Measurements from ENCODE around the gene GHRHR.

The GHRHR gene

DNA sequence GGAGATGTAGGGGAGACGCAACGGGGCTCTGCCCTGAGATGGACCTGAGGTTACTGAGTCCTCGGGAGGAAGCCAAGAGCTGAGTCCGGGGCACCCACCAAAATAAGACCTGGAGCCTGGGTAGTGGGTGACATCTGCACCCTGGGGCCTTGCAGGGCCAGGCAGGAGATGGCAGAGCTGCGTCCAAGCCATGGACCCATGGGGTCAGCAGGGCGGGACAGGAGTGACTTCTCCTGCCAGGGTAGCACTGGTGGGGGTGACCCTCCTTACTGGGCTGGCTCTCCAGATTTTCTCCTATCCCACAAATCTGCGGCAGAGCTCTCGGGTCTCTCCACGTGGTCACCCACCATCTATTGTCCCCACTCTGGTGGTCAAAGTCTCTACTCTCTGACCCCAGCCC lies 2.1 kb downstream of the GHRHR start:
- in situ Hi-C loops (cut with MboI; ENCODE audit: low sequenced_read_pairs), result no loop called here

DNA sequence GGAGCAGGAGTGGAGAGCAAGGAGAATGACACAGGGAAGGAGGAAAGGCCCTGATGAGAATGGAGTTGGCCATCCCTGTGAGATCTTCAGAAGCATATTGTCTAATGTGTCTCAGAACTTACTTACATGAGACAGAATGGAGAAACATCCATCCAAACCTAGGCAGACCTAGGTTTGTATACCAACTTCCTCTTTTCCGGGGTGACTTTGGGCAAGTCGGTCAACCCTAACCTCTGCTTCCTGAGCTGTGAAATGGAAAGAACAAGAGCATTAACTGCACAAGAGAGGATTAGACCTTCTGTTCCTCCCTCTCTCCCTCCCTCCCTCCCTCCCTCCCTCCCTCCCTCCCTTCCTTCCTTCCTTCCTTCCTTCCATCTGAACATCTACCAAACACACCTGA lies 4.5 kb downstream of the GHRHR start:
- in situ Hi-C loops (cut with MboI; ENCODE audit: low sequenced_read_pairs), result no loop called here

DNA sequence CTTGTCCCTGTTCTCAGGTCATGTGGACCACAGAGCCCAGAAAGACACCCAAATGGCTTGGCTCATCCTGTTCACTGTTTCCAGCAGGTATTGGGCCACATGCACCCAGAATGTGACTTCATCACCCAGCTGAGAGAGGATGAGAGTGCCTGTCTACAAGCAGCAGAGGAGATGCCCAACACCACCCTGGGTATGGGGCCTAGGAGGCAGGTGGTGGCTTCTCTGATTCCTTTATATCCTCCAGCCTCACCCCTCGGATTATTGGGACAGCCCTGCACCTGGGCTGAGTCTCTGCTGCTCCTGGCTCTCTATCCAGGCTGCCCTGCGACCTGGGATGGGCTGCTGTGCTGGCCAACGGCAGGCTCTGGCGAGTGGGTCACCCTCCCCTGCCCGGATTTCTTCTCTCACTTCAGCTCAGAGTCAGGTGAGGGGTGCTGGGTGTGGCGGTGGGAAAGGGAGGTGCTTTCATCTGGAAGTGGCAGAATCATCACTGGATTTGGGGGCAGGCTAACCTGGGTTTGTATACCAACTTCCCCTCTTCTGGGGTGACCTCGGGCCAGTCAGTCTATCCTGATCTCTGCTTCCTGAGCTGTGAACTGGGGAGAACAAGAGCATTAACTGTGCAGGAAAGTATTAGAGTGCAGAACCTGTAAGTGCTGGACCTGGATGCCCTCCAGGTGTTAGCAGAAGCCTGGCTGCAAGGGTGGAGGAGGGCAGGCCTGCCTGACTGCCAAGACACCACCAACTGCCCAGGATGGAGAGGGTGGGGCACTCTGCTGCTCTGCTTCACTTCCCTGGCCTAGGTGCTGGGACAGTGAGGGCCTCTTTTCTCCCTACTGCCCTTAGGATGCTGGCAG lies 5.2 kb downstream of the GHRHR start:
- in situ Hi-C loops (cut with MboI; ENCODE audit: low sequenced_read_pairs), result no loop called here

DNA sequence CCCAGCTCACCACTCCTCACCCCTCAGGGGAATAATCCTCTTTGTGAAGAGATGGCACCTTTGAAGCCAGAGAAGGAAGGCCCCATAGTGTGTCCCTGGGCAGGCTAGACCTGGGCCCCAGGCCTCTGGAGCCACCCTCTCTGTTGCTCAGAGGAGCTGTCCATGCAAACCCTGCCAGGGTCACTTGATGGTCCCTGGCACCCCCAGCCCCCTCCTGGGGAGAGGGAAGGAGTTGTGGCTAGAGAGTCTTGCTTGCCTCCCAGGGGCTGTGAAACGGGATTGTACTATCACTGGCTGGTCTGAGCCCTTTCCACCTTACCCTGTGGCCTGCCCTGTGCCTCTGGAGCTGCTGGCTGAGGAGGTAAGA lies 5.8 kb downstream of the GHRHR start:
- in situ Hi-C loops (cut with MboI; ENCODE audit: low sequenced_read_pairs), result no loop called here

DNA sequence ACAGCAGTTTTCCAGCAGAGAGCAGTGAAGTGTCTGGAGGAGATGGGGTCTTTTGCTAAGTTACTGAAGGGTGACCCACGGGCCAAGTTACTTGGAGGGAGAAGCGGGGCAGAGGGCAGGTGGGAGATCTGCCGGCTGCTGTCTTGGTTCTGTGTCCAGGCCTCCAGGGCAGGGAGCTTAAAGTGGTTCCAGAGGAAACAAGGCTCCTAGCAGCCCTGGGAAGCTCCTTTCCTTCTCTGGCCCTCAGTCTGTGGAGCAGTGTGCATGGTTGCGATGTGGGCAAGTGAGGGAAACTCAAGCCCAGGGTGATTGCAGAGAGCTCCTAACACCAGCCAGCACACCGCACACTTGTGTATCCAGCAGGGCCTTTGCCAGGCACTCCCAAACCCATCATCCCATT lies 6.3 kb downstream of the GHRHR start:
- in situ Hi-C loops (cut with MboI; ENCODE audit: low sequenced_read_pairs), result no loop called here

DNA sequence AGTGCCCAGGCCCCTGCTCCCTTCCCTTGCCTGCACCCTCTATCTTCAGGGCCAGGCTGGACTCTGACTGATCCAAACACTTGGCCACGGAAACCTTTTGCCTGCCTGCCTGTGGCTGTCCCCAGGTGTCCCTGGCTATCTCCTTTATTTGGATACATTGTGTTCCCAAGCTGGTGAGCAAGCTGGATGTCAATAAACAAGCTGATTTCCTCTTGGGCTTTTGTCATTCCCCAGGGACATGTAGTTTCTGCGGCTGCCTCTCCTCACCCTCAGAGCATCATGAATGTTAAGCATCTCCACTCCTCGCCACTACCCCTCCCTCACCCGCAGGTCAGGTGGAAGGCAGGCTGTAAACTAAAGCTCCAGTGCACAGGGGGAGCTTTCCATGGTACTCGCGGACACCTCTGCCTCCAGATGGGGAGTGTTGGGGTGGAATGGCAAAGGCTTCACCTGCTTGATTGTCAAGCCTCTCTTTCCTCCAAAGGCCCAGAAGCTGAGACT lies 6.9 kb downstream of the GHRHR start:
- in situ Hi-C loops (cut with MboI; ENCODE audit: low sequenced_read_pairs), result no loop called here

DNA sequence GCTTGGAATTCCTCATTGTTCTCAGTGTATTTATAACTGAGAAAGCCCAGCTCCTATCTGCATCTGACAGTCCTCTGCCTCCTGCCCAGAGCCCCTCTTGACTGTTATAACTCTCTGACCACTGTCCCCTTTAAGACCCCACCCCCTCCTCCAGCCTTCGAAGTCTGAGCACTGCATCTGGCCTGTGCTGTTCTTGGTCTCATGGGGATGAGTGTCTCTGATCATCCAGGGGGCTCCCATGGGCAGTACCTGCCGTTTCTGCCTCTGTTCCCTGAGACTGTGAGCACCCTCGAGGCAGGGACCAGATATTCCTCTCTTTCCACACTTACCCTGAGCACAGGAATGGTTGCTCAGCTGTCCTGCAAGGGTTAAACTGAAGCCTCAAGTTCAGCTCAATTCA lies 7.7 kb downstream of the GHRHR start:
- in situ Hi-C loops (cut with MboI; ENCODE audit: low sequenced_read_pairs), result no loop called here

DNA sequence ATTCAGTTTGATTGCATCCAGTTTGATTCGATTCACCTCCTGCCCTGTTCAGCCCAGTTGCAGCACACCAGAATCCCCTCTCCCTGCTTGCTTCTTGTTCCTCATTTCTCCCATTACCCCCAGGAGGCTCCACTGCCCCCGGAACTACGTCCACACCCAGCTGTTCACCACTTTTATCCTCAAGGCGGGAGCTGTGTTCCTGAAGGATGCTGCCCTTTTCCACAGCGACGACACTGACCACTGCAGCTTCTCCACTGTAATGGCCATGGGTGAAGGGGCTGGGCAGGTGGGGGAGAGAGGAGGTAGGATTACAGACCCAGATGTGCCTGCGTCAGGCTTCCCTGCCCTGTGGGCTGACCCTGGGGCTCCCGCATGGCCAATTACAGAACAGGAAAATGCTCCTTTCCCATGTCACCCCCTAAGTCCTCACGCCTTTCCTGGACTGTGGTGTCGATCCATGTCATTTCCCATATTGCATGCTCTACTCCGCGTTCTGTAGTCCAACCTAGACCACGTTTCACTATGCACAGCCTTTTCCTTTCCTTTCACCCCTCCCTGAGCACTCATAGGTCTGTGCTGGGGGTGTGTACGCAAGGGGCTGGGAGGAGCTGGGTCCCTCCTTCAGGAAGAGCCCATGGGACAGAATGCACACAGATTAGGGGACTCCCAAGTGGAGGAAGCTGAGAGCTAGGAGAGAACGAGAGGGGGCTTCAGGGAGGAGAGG lies 8.2 kb downstream of the GHRHR start:
- in situ Hi-C loops (cut with MboI; ENCODE audit: low sequenced_read_pairs), result no loop called here

DNA sequence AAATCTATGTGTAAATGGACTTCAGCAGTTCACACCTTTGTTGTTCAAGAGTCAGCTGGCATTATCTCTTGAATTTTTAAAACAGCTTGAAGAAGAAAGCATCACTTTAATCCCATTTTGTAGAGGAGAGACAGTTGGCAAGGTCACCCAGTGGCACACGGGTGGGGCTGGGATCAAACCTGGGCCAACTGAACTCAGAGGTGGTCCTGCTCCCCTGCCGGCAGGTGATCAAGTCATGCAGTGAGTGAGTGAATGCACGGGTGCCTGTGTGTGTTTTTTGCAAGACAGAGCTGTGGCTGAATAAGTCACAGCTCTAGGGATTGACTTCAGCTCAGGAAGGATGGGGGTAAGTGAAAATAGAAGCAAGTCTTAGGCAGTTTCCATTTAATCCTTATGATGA lies 9.5 kb downstream of the GHRHR start:
- in situ Hi-C loops (cut with MboI; ENCODE audit: low sequenced_read_pairs), result no loop called here

DNA sequence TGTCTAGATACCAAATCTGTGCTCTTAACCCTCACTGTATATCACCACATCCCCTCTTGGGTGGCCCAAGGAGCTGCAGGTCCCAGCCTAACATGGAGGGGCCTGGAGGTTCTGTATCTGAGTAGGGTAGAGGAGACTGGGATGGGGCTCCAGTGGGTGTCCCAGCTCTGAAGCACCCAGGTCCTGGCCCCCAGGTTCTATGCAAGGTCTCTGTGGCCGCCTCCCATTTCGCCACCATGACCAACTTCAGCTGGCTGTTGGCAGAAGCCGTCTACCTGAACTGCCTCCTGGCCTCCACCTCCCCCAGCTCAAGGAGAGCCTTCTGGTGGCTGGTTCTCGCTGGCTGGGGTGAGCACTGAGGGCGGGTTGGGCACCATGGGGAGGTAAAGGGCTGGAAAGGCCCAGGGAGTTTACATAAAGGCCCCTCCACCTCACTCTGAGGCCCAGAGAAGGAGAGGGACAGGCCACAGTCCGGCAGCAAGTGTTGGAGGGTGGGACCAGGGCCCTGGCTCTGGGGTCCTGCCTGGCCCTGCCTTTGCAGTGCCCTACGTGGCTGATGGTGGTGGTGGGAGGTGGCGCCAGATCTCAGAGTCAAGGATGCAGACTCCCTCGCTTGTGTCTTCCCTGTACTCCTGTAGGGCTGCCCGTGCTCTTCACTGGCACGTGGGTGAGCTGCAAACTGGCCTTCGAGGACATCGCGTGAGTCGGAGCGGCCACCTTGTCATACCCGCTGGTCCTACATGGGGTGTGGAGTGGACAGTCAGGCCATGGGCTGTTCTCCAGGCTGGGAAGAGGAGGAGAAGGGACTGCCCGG lies 10.2 kb downstream of the GHRHR start:
- in situ Hi-C loops (cut with MboI; ENCODE audit: low sequenced_read_pairs), result no loop called here

DNA sequence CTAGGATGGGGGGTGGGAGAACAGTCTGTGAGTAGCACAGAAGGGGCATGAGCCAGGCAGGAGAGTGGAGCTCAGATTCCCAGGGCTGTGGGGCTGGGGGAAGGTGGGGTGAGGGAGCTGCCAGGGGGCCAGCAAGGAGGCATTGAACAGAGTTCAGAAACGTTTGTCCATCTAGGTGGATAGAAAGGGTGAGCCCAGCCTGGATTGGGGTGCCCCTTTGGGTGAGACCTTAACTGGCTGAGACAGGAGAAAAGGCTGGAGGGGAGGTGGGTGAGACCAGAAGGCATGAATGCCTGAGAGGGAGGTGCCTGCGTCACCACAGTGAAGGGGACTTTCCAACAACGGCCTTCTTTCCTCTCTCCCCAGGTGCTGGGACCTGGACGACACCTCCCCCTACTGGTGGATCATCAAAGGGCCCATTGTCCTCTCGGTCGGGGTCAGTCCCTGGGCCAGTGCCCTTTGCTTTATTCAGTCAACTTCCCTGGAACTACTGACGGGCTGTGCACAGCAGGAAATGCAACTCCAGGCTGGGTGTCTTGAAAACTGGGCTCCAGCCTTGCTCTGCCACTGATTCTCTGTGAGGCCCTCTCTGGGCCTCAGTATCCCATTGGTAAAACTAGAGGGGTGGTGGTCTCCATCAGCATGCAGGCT lies 11.0 kb downstream of the GHRHR start:
- in situ Hi-C loops (cut with MboI; ENCODE audit: low sequenced_read_pairs), result no loop called here

DNA sequence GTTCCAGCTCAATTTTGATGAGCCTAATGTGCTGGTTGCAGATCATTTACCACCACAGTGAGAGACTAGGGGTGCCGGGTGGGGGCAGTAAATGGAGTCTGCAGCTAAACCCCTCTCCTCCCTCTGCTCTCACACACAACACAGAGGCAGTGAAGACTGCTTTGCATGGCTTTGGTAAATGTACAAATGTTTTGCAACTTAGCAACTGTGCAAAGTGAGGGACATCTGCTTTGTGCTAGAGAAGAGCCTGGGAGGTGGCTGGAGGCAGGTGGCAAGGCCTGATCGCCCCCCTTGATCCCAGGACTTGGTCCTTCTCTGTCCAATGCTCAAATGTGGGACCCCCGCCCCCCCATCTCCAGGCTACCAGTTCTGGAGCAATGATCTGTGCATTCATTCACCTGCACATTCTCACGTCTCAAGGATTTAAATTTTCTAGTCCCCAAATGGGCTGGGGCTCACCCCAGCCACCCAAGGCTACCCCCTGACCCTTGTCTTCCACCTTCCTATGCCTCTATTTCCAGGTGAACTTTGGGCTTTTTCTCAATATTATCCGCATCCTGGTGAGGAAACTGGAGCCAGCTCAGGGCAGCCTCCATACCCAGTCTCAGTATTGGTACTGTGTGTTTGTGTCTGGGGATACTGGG lies 11.6 kb downstream of the GHRHR start:
- in situ Hi-C loops (cut with MboI; ENCODE audit: low sequenced_read_pairs), result no loop called here

DNA sequence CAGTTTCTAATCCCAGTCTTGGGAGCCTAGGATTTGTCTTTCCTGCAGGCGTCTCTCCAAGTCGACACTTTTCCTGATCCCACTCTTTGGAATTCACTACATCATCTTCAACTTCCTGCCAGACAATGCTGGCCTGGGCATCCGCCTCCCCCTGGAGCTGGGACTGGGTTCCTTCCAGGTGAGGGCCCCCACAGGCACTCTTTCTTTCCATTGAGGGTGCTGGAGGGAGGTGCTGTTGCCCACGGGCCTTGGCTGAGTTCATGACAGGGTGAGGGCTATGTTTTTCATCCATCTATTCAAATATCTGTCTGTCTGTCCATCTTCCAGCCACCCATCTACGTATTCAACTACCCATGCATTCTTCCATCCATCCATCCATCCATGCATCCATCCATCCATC lies 12.6 kb downstream of the GHRHR start:
- in situ Hi-C loops (cut with MboI; ENCODE audit: low sequenced_read_pairs), result no loop called here

DNA sequence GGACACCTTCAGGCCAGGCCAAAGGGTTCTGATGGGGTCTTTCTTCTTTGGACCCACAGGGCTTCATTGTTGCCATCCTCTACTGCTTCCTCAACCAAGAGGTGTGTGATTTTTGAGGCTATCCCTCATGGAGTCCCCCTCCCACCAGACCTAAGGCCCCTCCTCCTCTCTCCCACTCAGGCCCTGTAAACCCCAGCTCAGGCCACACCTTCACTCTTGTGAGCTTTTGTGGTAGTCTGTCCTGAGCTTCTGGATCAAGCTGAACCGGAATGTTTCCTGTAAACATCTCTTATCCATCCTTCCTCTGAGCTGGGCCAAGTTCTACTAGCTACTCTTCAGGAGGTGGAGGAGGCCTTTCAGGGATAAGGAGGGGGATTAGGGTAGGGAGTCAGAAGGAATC lies 13.5 kb downstream of the GHRHR start:
- in situ Hi-C loops (cut with MboI; ENCODE audit: low sequenced_read_pairs), result no loop called here

DNA sequence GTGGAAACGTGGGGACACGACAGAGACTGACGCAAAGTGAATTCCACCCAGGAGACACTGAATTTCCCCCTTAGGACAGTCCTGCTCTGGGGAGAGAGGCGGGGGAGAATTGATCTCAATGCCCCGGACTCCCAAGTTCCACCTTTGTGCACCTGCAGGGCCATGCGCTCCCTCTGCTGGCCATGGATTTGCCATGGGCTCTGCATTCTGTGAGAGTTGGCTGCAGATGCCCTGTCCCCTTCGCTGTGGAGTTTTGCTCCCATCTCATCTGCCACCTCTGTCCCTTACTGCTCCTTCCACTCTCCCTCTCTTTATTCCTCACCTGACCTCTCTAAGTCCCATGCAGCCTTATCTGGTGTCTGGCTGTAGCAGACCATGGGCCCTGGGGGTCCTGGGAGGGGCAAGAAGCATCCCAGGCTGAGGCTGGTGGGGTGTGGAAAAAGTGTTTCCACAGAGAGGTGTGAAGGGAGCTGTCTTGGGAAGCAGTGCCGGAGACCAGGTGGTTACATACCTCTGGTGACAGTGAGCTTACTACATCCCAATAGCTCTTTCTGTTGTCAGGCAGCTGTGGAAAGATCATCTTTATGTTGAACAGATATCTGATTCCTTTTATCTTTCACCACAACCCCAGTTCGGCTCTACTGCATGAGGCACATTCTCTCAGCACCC lies 14.3 kb downstream of the GHRHR start:
- in situ Hi-C loops (cut with MboI; ENCODE audit: low sequenced_read_pairs), result no loop called here

DNA sequence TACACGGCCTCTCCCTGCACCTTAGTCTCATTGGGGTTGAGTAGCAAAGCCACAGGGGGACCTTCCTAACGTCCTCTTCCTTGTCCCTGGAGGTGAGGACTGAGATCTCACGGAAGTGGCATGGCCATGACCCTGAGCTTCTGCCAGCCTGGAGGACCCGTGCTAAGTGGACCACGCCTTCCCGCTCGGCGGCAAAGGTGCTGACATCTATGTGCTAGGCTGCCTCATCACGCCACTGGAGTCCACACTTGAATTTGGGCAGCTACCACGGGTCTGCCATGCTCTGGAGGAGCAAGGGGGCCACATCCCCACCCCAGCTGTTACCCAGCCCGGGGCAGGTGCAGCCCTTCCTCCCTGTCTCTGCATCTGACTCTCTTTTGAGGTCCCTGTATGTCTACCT lies 15.3 kb downstream of the GHRHR start:
- in situ Hi-C loops (cut with MboI; ENCODE audit: low sequenced_read_pairs), result no loop called here

DNA sequence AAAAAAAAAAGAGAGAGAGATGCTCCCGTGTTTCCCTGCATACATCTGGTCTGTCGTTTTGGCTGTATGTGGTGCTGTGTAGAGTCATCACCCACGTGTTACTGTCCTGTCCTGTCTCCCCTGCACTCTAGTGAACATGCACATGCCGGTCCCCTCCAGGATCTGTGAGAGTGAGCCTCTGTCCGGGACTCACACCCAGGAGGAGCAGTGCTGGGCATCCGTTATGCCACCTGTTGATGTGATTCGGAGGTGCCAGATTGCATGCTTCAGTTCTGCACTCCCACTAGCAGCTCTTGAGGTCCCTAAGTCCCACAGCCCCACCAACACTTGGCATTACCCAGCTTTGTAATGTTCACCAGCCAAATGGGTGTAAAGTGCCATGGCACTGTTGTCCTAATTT lies 16.4 kb downstream of the GHRHR start:
- in situ Hi-C loops (cut with MboI; ENCODE audit: low sequenced_read_pairs), result no loop called here

DNA sequence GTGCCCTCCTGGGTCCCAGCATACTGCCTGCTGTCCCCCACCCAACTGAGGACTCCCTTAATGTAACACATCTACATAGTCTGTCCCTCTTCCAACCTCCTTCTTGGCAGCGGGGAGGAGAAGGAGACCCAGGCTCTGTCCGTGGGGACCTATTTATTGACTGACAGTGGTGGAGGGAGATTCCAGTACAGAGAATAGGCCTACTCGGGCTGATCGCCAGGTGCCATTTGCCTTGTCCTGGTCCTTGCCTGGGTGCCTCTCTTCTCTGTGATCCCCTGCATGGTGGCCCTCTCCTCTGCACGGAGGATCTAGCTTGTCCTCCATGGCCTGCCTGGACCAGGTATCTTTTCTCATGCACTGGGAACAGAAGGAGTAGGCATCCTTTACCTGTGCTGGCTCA lies 17.0 kb downstream of the GHRHR start:
- in situ Hi-C loops (cut with MboI; ENCODE audit: low sequenced_read_pairs), result no loop called here

DNA sequence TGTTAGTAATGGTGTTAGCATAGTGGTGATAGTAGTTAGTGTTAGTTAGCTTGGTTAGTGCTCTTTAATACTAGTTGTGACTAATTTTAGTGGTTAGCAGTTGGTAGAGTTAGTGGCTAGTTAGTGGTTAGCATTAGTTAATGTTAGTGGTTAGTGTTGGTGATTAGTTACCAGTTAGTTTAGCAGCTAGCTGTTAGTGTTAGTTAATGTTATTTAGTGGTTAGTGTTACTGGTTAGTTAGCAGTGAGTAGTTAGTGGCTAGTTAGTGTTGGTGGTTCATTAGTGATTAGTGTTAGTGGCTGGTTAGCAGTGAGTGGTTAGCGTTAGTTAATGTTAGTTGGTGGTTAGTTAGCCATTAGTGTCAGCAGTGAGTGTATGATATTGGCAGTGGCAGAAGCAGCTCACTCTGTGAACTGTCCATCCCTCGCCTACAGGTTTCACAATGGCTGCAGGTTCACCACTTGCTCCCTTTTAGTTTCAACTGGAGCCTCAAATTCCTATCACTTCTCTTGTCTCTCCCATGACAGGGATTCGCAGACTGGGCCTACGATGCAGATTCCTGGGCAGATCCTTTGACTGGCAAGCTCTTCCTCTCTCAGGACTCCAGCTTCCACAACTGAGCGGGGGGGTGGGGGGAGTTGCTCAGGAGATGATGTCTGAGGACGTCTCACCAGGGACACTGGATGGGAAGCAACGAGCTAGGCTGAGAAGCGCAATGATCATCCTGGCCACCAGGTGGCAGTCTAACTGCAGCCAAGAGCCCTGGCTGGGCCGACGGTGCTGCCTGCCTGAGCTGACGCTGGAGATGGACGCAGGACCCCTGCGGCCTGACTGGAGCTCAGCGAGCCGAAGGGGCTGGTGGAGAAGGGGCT lies 19.5 kb downstream of the GHRHR start:
- in situ Hi-C loops (cut with MboI; ENCODE audit: low sequenced_read_pairs), result no loop called here
